ENCODE data around the gene ATP1B3.

The ATP1B3 gene

DNA sequence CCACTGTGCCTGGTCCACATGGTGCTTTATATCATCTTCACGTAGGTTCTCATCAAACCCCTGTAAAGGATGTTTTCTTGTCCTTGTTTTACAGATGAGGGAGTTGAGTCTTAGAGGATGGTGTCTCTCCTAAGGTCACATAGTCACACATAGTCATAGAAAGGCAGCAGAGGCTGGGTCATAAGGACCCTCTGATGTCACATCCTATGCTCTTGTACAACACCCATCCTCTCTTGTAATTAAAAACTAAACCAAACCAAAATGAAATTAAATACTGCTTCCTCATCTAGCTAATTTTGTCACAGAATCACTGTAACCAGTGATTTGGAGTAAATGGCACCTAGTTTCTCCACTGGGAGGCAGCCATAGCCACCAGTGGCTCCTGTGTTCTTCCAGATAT is 21.8 kb upstream of the ATP1B3 start:
- no peaks in the 10 kb centered on the region for H3K4me1 Mint-ChIP-seq
- H3K4me3 Mint-ChIP-seq = no peak overlapping the region
- no peak overlapping the region for H3K27ac Mint-ChIP-seq
- no peaks in the 10 kb centered on the region for H3K9me3 Mint-ChIP-seq
- H3K27me3 Mint-ChIP-seq (ENCODE audit: low read depth) = peaks cover 4% of the 10 kb centered on the region
- TF ChIP-seq, protein P1, sequence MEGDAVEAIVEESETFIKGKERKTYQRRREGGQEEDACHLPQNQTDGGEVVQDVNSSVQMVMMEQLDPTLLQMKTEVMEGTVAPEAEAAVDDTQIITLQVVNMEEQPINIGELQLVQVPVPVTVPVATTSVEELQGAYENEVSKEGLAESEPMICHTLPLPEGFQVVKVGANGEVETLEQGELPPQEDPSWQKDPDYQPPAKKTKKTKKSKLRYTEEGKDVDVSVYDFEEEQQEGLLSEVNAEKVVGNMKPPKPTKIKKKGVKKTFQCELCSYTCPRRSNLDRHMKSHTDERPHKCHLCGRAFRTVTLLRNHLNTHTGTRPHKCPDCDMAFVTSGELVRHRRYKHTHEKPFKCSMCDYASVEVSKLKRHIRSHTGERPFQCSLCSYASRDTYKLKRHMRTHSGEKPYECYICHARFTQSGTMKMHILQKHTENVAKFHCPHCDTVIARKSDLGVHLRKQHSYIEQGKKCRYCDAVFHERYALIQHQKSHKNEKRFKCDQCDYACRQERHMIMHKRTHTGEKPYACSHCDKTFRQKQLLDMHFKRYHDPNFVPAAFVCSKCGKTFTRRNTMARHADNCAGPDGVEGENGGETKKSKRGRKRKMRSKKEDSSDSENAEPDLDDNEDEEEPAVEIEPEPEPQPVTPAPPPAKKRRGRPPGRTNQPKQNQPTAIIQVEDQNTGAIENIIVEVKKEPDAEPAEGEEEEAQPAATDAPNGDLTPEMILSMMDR (IDR thresholded peaks at IDR 0.05; ENCODE audit: unreplicated experiment in 3 of 3) = no peak
- H3K36me3 Mint-ChIP-seq (ENCODE audit: low read depth) = no peaks in the 10 kb centered on the region

- H3K27me3 Mint-ChIP-seq (ENCODE audit: low read depth) = peaks cover 7% of the 10 kb centered on the region
- no peaks in the 10 kb centered on the region for H3K9me3 Mint-ChIP-seq
- TF ChIP-seq, protein P1 (IDR thresholded peaks at IDR 0.05; ENCODE audit: unreplicated experiment in 3 of 3) = no peak
- no peaks in the 10 kb centered on the region for H3K36me3 Mint-ChIP-seq (ENCODE audit: low read depth)
- H3K4me1 Mint-ChIP-seq = peaks cover 9% of the 10 kb centered on the region
- no peak overlapping the region for H3K27ac Mint-ChIP-seq
- no peak overlapping the region for H3K4me3 Mint-ChIP-seq
Measured at GRCh38 chr3:141858312-141858711, 18.1 kb upstream of the ATP1B3 start.

GRCh38 chr3:141859651-141860050 is 16.8 kb upstream of the ATP1B3 start:
- Mint-ChIP-seq H3K9me3 (no peaks in the 10 kb centered on the region), H3K4me3 (no peak overlapping the region), H3K27ac (peak overlapping the region in 1 of 3 experiments; percentile 60), H3K4me1 (peaks cover 9% of the 10 kb centered on the region), H3K36me3 (ENCODE audit: low read depth) (no peaks in the 10 kb centered on the region), H3K27me3 (ENCODE audit: low read depth) (peaks cover 11% of the 10 kb centered on the region)
- TF ChIP-seq, protein P1 (IDR thresholded peaks at IDR 0.05; ENCODE audit: unreplicated experiment in 3 of 3) = no peak

DNA sequence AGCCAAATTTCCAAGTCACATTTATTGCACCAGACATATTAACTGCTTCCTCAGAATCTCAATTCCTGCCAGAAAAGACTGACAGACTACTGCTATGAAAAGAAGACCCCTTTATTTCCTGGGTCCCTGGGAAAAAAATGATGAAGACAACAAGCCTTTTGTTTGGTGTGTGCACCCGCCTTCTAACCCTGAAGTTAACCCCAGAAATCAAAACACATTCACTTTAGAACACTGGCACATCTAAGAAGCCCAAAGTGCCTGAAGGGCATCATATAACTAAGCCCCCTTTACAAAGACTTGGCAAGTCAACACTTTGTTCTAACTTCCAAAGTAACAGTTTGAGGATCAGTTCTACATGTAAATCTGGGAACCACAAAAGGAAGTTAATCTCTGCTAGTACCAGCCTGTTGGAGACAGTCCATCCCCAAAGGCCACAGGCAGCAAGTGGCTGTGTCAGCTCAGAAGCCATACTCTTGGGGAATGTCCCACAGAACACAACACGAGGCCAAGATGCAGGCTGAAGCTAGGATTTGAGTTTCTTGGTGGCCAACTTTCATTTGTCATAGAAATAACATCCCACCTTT is 16.3 kb upstream of the ATP1B3 start:
- H3K9me3 Mint-ChIP-seq = no peaks in the 10 kb centered on the region
- no peaks in the 10 kb centered on the region for H3K36me3 Mint-ChIP-seq (ENCODE audit: low read depth)
- H3K4me1 Mint-ChIP-seq = peaks cover 9% of the 10 kb centered on the region
- H3K27ac Mint-ChIP-seq = peak overlapping the region in 1 of 3 experiments; percentile 60
- no peak overlapping the region for H3K4me3 Mint-ChIP-seq
- TF ChIP-seq, protein P1 (IDR thresholded peaks at IDR 0.05; ENCODE audit: unreplicated experiment in 3 of 3) = no peak
- H3K27me3 Mint-ChIP-seq (ENCODE audit: low read depth) = peaks cover 11% of the 10 kb centered on the region

- peaks cover 9% of the 10 kb centered on the region for H3K4me1 Mint-ChIP-seq
- TF ChIP-seq, protein P1 (IDR thresholded peaks at IDR 0.05; ENCODE audit: unreplicated experiment in 3 of 3) = no peak
Measured at GRCh38 chr3:141860766-141861513, 15.5 kb upstream of the ATP1B3 start.

More at GRCh38 chr3:141860766-141861513, 15.5 kb upstream of the ATP1B3 start:
- H3K4me3 Mint-ChIP-seq = no peak overlapping the region
- no peaks in the 10 kb centered on the region for H3K36me3 Mint-ChIP-seq (ENCODE audit: low read depth)
- H3K27me3 Mint-ChIP-seq (ENCODE audit: low read depth) = peaks cover 11% of the 10 kb centered on the region
- peak overlapping the region; percentile 34 to 84 (median 60) for H3K27ac Mint-ChIP-seq
- H3K9me3 Mint-ChIP-seq = no peaks in the 10 kb centered on the region
